ENCODE data around the gene SNAPC4. TPM values are rescaled to one million over a fixed set of nuclear protein-coding genes. Genes with fewer than 3 reads are reported as not detected.
A peak's percentile ranks its signal among the peaks of the same experiment; 100 is the strongest.

Gene SNAPC4
- total and polyA plus RNA-seq, 7 donors = 1.4 to 10.8 (median 5.0) TPM

- TF ChIP-seq CTCF (IDR thresholded peaks at IDR 0.05) = no peak
- no peak for TF ChIP-seq POLR2A (IDR thresholded peaks at IDR 0.05)
- TF ChIP-seq POLR2AphosphoS5 (IDR thresholded peaks at IDR 0.05) = no peak
- TF ChIP-seq EP300 (IDR thresholded peaks at IDR 0.05) = no peak
- peak overlapping the region; percentile 83 to 100 (median 86) for H3K4me3 ChIP-seq
- no peaks in the 10 kb centered on the region for H3K27me3 ChIP-seq
- H3K9me3 ChIP-seq = no peaks in the 10 kb centered on the region
- intact Hi-C loops (cut with DNase I) = no loop called here
- peaks cover 12 to 47% (median 17%) of the 10 kb centered on the region in 4 donors for H3K36me3 ChIP-seq
- DNase-seq = no peak
- H3K4me1 ChIP-seq = peaks cover 2 to 39% (median 34%) of the 10 kb centered on the region in 4 donors
- peak overlapping the region in 1 of 4 donors; percentile 83 for H3K27ac ChIP-seq
- WGBS, 2 donors = 45 to 56% methylated on average over 37 of the region's 37 CpGs
Measured at GRCh38 chr9:136437839-136438547, 38.0 kb upstream of the SNAPC4 start.

- WGBS, 2 donors = 58 to 75% methylated on average over 8 of the region's 8 CpGs
- no peak for DNase-seq
- no peaks in the 10 kb centered on the region for H3K9me3 ChIP-seq
- intact Hi-C loops (cut with DNase I) = no loop called here
- H3K4me1 ChIP-seq = peaks cover 2 to 39% (median 34%) of the 10 kb centered on the region in 4 donors
- H3K36me3 ChIP-seq = peaks cover 10 to 47% (median 14%) of the 10 kb centered on the region in 4 donors
- no peak for TF ChIP-seq POLR2AphosphoS5 (IDR thresholded peaks at IDR 0.05)
- TF ChIP-seq POLR2A (IDR thresholded peaks at IDR 0.05) = no peak
- no peak for TF ChIP-seq EP300 (IDR thresholded peaks at IDR 0.05)
- TF ChIP-seq CTCF (IDR thresholded peaks at IDR 0.05) = no peak
- H3K27ac ChIP-seq = peak overlapping the region in 1 of 4 donors; percentile 9
- H3K4me3 ChIP-seq = peak overlapping the region in 3 of 4 donors; percentile 84 to 100 (median 89)
- H3K27me3 ChIP-seq = no peaks in the 10 kb centered on the region
Measured at GRCh38 chr9:136437430-136437829, 37.5 kb upstream of the SNAPC4 start.

GRCh38 chr9:136436055-136436634 lies 36.2 kb upstream of the SNAPC4 start:
- Histone ChIP-seq H3K9me3 (no peaks in the 10 kb centered on the region), H3K36me3 (peaks cover under 1 to 41% (median 7%) of the 10 kb centered on the region in 4 donors), H3K4me3 (no peak overlapping the region), H3K27ac (no peak overlapping the region), H3K27me3 (no peaks in the 10 kb centered on the region), H3K4me1 (peaks cover 2 to 39% (median 34%) of the 10 kb centered on the region in 4 donors)
- DNase-seq = no peak
- TF ChIP-seq POLR2AphosphoS5 (IDR thresholded peaks at IDR 0.05) (no peak), POLR2A (IDR thresholded peaks at IDR 0.05) (no peak), EP300 (IDR thresholded peaks at IDR 0.05) (no peak), CTCF (IDR thresholded peaks at IDR 0.05) (no peak)
- intact Hi-C loops (cut with DNase I) = no loop called here
- WGBS, 2 donors = 95% methylated on average over 25 of the region's 25 CpGs

- TF ChIP-seq CTCF (IDR thresholded peaks at IDR 0.05) (no peak), POLR2AphosphoS5 (IDR thresholded peaks at IDR 0.05) (no peak), EP300 (IDR thresholded peaks at IDR 0.05) (no peak), POLR2A (IDR thresholded peaks at IDR 0.05) (no peak)
Measured at GRCh38 chr9:136434580-136435169, 34.7 kb upstream of the SNAPC4 start.

More at GRCh38 chr9:136434580-136435169, 34.7 kb upstream of the SNAPC4 start:
- intact Hi-C loops (cut with DNase I) = no loop called here
- H3K36me3 ChIP-seq = peaks cover 7 to 49% (median 15%) of the 10 kb centered on the region in 4 donors
- no peak overlapping the region for H3K27ac ChIP-seq
- no peaks in the 10 kb centered on the region for H3K27me3 ChIP-seq
- peaks cover 2 to 33% (median 28%) of the 10 kb centered on the region in 4 donors for H3K4me1 ChIP-seq
- H3K4me3 ChIP-seq = no peak overlapping the region
- no peak for DNase-seq
- no peaks in the 10 kb centered on the region for H3K9me3 ChIP-seq
- WGBS, 2 donors = 89 to 92% methylated on average over 17 of the region's 17 CpGs

Data from sigmoid colon (tissue), 7 donors.